ENCODE measurements around the gene PIWIL1. TPM values are rescaled to one million over a fixed set of nuclear protein-coding genes. Genes with fewer than 3 reads are reported as not detected.

The PIWIL1 gene
- total RNA-seq, 1 experiment from 2014 or later, result not detected

GRCh38 chr12:130351326-130351725 lies 13.6 kb downstream of the PIWIL1 start:
- Mint-ChIP-seq H3K4me3 (ENCODE audit: low read depth, unreplicated experiment) (no peak overlapping the region), H3K27me3 (ENCODE audit: unreplicated experiment) (no peaks in the 10 kb centered on the region), H3K27ac (ENCODE audit: unreplicated experiment) (no peak overlapping the region), H3K4me1 (ENCODE audit: low read depth, unreplicated experiment) (no peaks in the 10 kb centered on the region), H3K9me3 (ENCODE audit: low read depth, unreplicated experiment) (peaks cover 6% of the 10 kb centered on the region), H3K36me3 (ENCODE audit: insufficient read depth, unreplicated experiment) (no peaks in the 10 kb centered on the region)
- no TSS peak for BruUV-seq (replicated peaks)
- CTCF ChIA-PET, result no interaction called here
- DNase-seq, result no peak
- no peak for TF ChIP-seq CTCF (IDR thresholded peaks at IDR 0.05; ENCODE audit: unreplicated experiment)
- intact Hi-C loops (cut with micrococcal nuclease; ENCODE audit: unreplicated experiment), result no loop called here

- CTCF ChIA-PET, result interaction anchor here (0.7 kb wide), 1 partner anchor 1470 kb away, joined by 3 read pairs; no protein-coding TSS in a partner anchor
- Mint-ChIP-seq H3K4me1 (ENCODE audit: low read depth, unreplicated experiment) (no peaks in the 10 kb centered on the region), H3K4me3 (ENCODE audit: low read depth, unreplicated experiment) (no peak overlapping the region)
Observed at GRCh38 chr12:130353081-130353480, 15.4 kb downstream of the PIWIL1 start.

GRCh38 chr12:130354407-130354806 lies 16.7 kb downstream of the PIWIL1 start:
- no peak for DNase-seq
- H3K27ac Mint-ChIP-seq (ENCODE audit: unreplicated experiment), result no peak overlapping the region
- H3K27me3 Mint-ChIP-seq (ENCODE audit: unreplicated experiment), result no peaks in the 10 kb centered on the region
- BruUV-seq (replicated peaks), result no TSS peak
- intact Hi-C loops (cut with micrococcal nuclease; ENCODE audit: unreplicated experiment), result no loop called here
- CTCF ChIA-PET, result no interaction called here
- H3K36me3 Mint-ChIP-seq (ENCODE audit: insufficient read depth, unreplicated experiment), result no peaks in the 10 kb centered on the region
- no peak for TF ChIP-seq CTCF (IDR thresholded peaks at IDR 0.05; ENCODE audit: unreplicated experiment)
- peaks cover 12% of the 10 kb centered on the region for H3K9me3 Mint-ChIP-seq (ENCODE audit: low read depth, unreplicated experiment)
- no peaks in the 10 kb centered on the region for H3K4me1 Mint-ChIP-seq (ENCODE audit: low read depth, unreplicated experiment)
- no peak overlapping the region for H3K4me3 Mint-ChIP-seq (ENCODE audit: low read depth, unreplicated experiment)

More at GRCh38 chr12:130353081-130353480, 15.4 kb downstream of the PIWIL1 start:
- DNase-seq, result no peak
- no peaks in the 10 kb centered on the region for H3K36me3 Mint-ChIP-seq (ENCODE audit: insufficient read depth, unreplicated experiment)
- H3K9me3 Mint-ChIP-seq (ENCODE audit: low read depth, unreplicated experiment), result peaks cover 6% of the 10 kb centered on the region
- H3K27me3 Mint-ChIP-seq (ENCODE audit: unreplicated experiment), result no peaks in the 10 kb centered on the region
- intact Hi-C loops (cut with micrococcal nuclease; ENCODE audit: unreplicated experiment), result no loop called here
- no TSS peak for BruUV-seq (replicated peaks)
- TF ChIP-seq CTCF (IDR thresholded peaks at IDR 0.05; ENCODE audit: unreplicated experiment), result no peak
- H3K27ac Mint-ChIP-seq (ENCODE audit: unreplicated experiment), result no peak overlapping the region

GRCh38 chr12:130356222-130356621 lies 18.5 kb downstream of the PIWIL1 start:
- no TSS peak for BruUV-seq (replicated peaks)
- TF ChIP-seq CTCF (IDR thresholded peaks at IDR 0.05; ENCODE audit: unreplicated experiment), result no peak
- DNase-seq, result no peak
- CTCF ChIA-PET, result no interaction called here
- no peaks in the 10 kb centered on the region for H3K27me3 Mint-ChIP-seq (ENCODE audit: unreplicated experiment)
- no peak overlapping the region for H3K4me3 Mint-ChIP-seq (ENCODE audit: low read depth, unreplicated experiment)
- no peaks in the 10 kb centered on the region for H3K36me3 Mint-ChIP-seq (ENCODE audit: insufficient read depth, unreplicated experiment)
- H3K9me3 Mint-ChIP-seq (ENCODE audit: low read depth, unreplicated experiment), result peaks cover 12% of the 10 kb centered on the region
- H3K27ac Mint-ChIP-seq (ENCODE audit: unreplicated experiment), result no peak overlapping the region
- H3K4me1 Mint-ChIP-seq (ENCODE audit: low read depth, unreplicated experiment), result no peaks in the 10 kb centered on the region
- intact Hi-C loops (cut with micrococcal nuclease; ENCODE audit: unreplicated experiment), result no loop called here
